Ishikawa (cell line): Measurements from ENCODE around the gene CAMTA1.

Experiments
- CEBPB ChIP-seq: IDR thresholded peaks from 2 replicates; pipeline ENCODE4 v1.6.1; 2012
- CREB1 ChIP-seq: IDR thresholded peaks from 2 replicates; pipeline ENCODE4 v1.6.1; 2012; ENCODE audit warnings: low read depth
- EGR1 ChIP-seq: IDR thresholded peaks from 2 replicates; pipeline ENCODE4 v1.6.1; 2012
- EP300 ChIP-seq: IDR thresholded peaks from 2 replicates; pipeline ENCODE4 v1.6.1; 2012; ENCODE audit warnings: borderline replicate concordance
- FOXM1 ChIP-seq: IDR thresholded peaks from 2 replicates; pipeline ENCODE4 v1.6.1; 2012; ENCODE audit warnings: low read depth, borderline replicate concordance
- NFIC ChIP-seq: IDR thresholded peaks from 2 replicates; pipeline ENCODE4 v1.6.1; 2012
- RAD21 ChIP-seq: IDR thresholded peaks from 2 replicates; pipeline ENCODE4 v1.6.1; 2012; ENCODE audit warnings: low read depth
- REST ChIP-seq: IDR thresholded peaks from 2 replicates; pipeline ENCODE4 v1.6.1; 2012; ENCODE audit warnings: low read depth, mild to moderate bottlenecking
- TAF1 ChIP-seq: IDR thresholded peaks from 2 replicates; pipeline ENCODE4 v1.6.1; 2012; ENCODE audit warnings: low read depth, mild to moderate bottlenecking
- TCF12 ChIP-seq: IDR thresholded peaks from 2 replicates; pipeline ENCODE4 v1.6.1; 2012; ENCODE audit warnings: low read depth
- TEAD4 ChIP-seq: IDR thresholded peaks from 2 replicates; pipeline ENCODE4 v1.6.1; 2012
- USF1 ChIP-seq: IDR thresholded peaks from 2 replicates; pipeline ENCODE4 v1.6.1; 2012
- YY1 ChIP-seq: IDR thresholded peaks from 2 replicates; pipeline ENCODE4 v1.6.1; 2012; ENCODE audit warnings: low read depth
- ZBTB7A ChIP-seq: IDR thresholded peaks from 2 replicates; pipeline ENCODE4 v1.6.1; 2012; ENCODE audit warnings: low read depth
- TF ChIP-seq, protein P1 (sequence below): IDR thresholded peaks from 2 replicates; pipeline ENCODE4 v1.6.1; 2012

Gene CAMTA1

DNA sequence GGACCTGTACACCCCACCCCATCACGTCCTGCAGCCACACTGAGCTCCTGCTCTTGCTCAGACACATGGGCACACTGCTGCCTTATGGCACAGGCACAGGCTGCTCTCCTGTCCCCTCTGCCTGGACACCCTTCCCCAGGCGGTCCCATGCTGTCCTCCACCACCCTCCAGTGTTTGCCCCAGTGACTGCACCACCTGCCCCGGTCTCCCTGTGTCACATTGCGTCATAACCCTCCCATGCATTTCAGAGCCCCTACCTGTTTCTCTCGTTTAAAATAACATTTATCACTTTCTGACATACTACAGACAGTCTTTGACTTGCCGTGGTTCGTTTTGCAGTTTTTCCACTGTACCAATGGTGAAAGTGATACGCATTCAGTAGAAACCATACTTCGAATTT lies 159.2 kb downstream of the CAMTA1 start:
- TF ChIP-seq TAF1 (no peak), RAD21 (no peak), YY1 (no peak), FOXM1 (no peak), ZBTB7A (no peak), REST (no peak), EGR1 (no peak), EP300 (no peak), TEAD4 (no peak), TCF12 (no peak), USF1 (no peak), NFIC (no peak), CEBPB (no peak), CREB1 (no peak)
- TF ChIP-seq, protein P1, sequence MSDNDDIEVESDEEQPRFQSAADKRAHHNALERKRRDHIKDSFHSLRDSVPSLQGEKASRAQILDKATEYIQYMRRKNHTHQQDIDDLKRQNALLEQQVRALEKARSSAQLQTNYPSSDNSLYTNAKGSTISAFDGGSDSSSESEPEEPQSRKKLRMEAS = no peak

DNA sequence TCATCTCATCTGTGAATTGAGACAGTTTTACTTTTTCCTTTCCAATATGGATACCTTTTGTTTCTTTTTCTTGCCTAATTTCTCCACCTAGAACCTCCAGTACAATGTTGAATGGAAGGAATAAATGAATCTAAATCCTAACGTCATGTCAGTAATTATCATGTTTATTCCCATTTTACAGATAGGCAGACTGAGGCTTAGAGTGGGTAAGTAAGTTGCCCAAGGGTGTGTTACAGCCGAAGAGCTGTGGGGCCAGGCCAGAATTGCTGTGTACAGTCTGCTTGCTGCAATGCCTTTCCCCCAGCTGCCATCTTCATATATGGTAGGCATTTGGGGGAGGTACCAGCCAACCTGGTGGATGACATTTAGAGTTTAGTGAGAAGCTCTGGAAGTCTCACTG lies 162.7 kb downstream of the CAMTA1 start:
- no peak for TF ChIP-seq NFIC
- TF ChIP-seq EGR1 = no peak
- no peak for TF ChIP-seq CREB1
- no peak for TF ChIP-seq CEBPB
- TF ChIP-seq TAF1 = no peak
- no peak for TF ChIP-seq FOXM1
- TF ChIP-seq EP300 = no peak
- TF ChIP-seq, protein P1 = no peak
- TF ChIP-seq REST = no peak
- no peak for TF ChIP-seq YY1
- TF ChIP-seq RAD21 = no peak

GRCh38 chr1:6948416-6948815 lies 163.2 kb downstream of the CAMTA1 start:
- TF ChIP-seq EGR1 = no peak
- no peak for TF ChIP-seq RAD21
- no peak for TF ChIP-seq FOXM1
- TF ChIP-seq YY1 = no peak
- TF ChIP-seq REST = no peak
- TF ChIP-seq TCF12 = no peak
- TF ChIP-seq TEAD4 = no peak
- no peak for TF ChIP-seq TAF1
- no peak for TF ChIP-seq USF1
- TF ChIP-seq CEBPB = no peak
- TF ChIP-seq CREB1 = no peak
- TF ChIP-seq, protein P1 = no peak
- TF ChIP-seq EP300 = no peak
- TF ChIP-seq ZBTB7A = no peak

GRCh38 chr1:6948861-6949260 lies 163.6 kb downstream of the CAMTA1 start:
- TF ChIP-seq EGR1 = no peak
- TF ChIP-seq CREB1 = no peak
- no peak for TF ChIP-seq CEBPB
- no peak for TF ChIP-seq USF1
- TF ChIP-seq, protein P1 = no peak
- no peak for TF ChIP-seq TCF12
- TF ChIP-seq FOXM1 = no peak
- no peak for TF ChIP-seq TAF1
- no peak for TF ChIP-seq REST
- TF ChIP-seq NFIC = no peak
- no peak for TF ChIP-seq EP300
- TF ChIP-seq ZBTB7A = no peak
- TF ChIP-seq RAD21 = no peak
- no peak for TF ChIP-seq YY1
- TF ChIP-seq TEAD4 = no peak
